Stimulated activated CD4-positive, alpha-beta T cell treated with anti-CD3 and anti-CD28 coated beads, Interleukin-1b, Interleukin-23, amount 100 ng/mL, for 4 hours (primary cell): ENCODE data around the gene TFIP11.

ENCODE experiments used
- DNase-seq, 2 donors: peaks; one replicate each; pipeline ENCODE4 v3.0.0-alpha.2; 2020; ENCODE audit warnings: low read depth in 2 of 2

The TFIP11 gene

GRCh38 chr22:26503758-26504157 is 8.5 kb downstream of the TFIP11 start:
- DNase-seq = no peak

GRCh38 chr22:26502688-26503561 is 9.3 kb downstream of the TFIP11 start:
- peak in 1 of 2 donors; percentile 24 for DNase-seq

DNA sequence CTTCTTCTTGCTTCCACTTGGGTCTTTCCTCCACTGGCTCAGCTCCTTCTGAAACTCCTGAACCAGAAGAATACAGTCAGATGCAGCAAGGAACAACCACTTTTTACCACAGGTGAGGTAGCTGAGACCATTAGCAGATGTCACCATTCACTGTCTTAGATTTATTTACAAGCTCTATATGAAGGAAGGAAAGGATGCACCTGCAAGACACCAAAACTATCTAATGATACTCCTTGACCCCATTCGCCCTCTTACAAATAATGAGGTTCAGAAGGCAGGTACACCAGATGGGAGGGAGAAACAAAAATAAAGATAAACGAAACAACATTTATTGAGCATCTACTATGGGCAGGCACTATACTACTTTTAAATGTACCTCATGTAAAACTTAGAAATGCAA is 10.3 kb downstream of the TFIP11 start:
- no peak for DNase-seq

DNA sequence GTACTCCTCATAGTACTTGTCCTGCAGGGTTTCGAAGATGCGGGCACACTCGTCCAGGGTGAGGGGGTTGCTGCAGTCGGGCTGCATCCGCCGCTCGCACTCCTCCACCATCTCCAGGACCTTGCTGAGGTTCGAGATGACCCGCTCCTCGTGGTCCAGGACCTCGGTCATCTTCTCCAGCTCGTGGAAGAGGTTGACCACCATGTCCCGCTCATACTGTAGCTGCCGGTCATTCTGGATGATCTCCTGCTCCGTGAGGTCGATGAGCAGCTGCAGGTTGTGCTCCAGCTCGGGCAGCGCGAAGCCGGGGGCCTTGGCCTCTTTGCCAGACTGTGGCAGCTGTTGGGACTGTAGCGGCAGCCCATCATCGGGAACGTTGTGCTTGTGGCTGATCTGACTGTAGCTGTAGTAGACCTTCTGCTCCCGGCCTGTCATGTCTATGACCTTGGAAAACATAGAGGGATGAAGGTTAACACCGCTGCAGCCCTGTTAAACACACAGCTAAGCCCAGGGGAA is 13.0 kb downstream of the TFIP11 start:
- DNase-seq = no peak

GRCh38 chr22:26496456-26496855 is 15.8 kb downstream of the TFIP11 start:
- DNase-seq = no peak

DNA sequence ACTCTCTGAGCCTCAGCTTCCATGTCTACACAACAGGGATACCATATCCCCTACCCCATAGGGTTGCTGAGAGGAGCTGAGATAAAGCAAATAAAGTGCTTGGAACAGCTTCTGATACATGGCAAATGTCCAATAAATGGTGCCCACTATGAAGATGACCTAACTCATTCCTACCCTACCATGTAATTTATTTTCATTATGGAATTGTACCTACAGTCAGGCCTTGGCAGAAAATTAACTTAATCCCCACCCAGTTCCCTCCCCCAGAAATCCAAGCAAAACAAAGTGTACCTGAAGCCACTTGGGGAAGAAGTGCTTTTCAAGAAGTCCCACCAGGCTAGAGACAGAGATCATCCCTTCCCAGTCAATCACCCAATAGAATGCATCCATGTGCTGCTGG is 17.8 kb downstream of the TFIP11 start:
- no peak for DNase-seq

GRCh38 chr22:26492220-26492619 is 20.1 kb downstream of the TFIP11 start:
- DNase-seq = no peak

GRCh38 chr22:26489447-26490036 is 22.7 kb downstream of the TFIP11 start:
- no peak for DNase-seq

DNA sequence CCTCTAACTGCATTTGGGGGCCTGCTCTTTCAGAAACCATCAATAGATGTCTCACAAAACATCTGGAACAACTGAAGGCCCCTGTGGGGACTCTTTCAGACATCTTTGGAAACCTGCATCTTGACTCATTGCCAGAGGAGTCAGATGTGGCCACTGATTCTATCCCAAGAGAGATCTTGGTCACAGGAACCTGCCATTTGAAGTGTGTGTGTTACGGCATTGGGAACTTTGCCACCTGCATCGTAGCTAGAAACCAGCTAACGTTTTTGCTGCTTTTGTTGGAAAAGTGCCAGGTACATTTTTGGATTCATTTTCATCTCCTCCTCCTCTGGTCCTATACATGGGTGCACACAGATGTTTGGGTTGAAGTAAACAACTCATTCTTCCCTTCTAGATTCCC is 24.3 kb downstream of the TFIP11 start:
- no peak for DNase-seq

DNA sequence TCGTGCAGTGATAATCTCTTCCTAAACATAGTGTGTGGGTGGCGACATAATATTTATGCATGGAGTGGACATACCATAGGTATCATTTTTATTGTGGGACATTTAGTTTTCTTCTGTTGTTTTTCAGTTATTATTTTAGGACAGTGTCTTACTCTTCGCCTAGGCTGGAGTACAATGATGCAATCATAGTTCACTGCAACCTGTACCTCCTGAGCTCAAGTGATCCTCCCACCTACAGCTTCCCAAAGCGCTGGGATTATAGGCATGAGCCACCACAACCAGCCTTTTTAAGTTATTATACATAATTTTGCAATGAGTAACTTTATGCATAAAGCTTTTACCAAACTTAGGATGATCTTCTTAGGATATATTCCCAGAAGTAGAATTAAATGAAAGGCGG is 25.9 kb downstream of the TFIP11 start:
- DNase-seq = no peak

DNA sequence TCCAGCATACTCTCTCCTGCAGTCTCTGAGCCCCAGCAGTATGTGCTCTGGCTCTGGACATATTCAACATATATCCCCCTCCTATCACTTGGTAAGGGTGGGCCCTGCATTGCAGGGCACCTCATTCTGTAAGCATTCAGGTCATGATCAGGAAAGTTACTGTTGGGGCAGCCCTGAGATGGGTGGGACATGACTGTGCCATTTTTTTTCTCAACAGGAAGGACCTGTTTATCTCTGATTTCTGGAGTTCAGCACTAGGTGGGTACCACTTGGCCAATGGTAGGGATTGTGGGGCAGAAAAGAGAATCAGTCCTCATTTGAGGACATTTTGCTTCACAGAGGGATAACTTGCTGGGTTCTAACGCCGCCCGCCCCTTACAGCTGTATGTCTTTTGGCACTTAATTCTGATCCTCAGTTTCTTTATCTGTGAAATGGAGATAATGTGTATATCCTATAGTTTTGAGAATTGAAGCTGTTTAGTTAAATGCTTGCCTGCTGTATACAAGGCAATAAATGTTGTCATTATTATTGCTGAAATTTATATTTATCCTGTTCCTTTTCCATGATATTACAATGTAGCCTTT is 26.4 kb downstream of the TFIP11 start:
- no peak for DNase-seq

- no peak for DNase-seq
Measured at GRCh38 chr22:26485013-26485412, 27.3 kb downstream of the TFIP11 start.

GRCh38 chr22:26484360-26484706 is 27.9 kb downstream of the TFIP11 start:
- no peak for DNase-seq

DNA sequence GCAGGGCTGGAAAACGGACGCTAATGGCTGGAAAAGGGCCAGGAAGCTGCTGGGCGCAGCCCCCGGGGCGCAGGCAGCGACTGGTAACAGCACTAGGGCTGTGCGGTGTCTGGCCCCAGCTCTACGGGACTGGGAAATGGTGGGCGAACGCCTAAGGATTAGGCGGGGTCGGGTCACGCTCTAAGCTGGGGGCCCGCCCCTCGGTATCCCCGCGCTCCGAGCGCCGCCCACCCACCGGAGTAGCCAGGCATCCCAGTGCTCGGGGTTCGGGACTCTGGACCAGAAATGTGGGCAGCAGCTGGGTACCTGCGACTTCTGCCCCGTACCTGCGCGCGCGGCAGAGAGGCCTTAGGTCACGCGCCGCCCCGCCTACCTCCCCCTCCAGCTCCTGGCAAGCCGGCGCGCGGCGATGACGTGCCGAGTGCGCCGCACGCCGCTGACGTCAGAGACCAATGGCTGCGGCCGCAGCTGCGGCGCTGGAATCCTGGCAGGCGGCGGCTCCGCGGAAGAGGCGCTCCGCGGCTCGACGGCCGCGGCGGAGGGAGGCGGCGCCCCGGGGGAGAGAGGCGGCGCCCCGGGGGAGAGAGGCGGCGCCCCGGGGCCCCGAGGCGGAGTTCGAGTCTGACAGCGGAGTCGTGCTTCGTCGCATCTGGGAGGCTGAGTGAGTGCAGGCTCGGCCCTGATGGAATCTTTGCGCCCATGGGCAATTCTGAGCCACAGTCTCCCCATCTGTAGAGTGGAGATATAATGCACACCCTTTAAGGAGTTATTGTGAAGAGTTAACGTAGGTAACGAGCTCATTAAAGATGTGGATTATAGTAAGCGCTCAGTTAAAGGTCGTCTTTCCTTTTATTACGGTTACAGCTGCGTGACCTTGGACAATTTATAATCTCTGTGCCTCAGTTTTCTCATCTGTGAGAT is 28.6 kb downstream of the TFIP11 start, which contains the start of the genes HPS4 and SRRD:
Gene HPS4 (minus strand): TSS at position 345 of the 921 bp plus-strand sequence. CDS start 2,021 bp downstream, outside the sequence.
Gene SRRD (plus strand): TSS at position 439 of the 921 bp plus-strand sequence. CDS start 14 bp downstream, at position 453.
- peak; percentile 87 to 93 for DNase-seq

GRCh38 chr22:26483043-26483438 is 29.2 kb downstream of the TFIP11 start:
- DNase-seq = no peak

DNA sequence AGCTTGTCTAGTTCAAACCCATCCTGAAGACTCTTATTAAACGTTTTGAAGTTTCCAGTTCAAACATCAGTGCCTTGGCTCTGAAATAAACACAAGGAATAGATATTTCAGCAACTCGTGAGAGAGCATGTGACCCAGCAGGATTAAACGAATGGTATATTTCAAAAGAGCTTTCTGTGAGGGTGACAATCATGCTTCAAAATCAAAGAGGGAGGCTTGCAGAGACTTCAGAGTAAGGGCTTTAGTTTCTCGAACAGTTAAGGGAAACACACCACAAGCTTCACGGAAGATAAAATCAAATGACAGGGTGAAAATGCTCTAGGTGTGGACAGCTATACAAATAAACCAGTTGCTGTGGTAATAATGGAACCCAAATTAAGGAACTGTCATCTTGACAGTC is 30.1 kb downstream of the TFIP11 start:
- DNase-seq = no peak

- DNase-seq = no peak
Measured at GRCh38 chr22:26481694-26482093, 30.6 kb downstream of the TFIP11 start.

DNA sequence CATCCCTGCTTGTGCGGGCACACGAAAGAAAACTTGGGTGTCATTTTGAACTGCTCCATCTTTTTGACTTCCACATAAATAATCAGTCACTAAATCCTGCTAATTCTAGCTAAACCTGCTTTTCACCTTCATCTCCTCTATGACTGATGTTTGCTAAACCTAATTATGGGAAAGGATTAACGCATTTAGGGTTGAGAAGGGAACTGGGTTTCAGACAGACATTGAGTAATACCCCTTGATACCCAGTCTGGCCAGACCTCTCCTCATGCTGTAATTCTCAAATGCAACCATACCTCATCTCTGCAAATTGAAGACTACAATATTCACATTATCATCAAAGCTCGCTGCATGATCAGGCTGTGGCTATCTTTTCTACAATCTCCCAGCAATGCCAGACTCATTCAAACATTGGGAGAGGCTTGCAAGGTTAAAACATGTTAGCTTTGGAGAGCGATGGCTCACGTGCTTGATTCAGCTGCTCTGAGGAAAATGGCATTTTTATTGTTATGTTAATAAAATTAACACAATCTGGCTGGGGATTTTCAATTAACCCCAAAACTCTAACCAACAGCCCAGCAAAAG is 31.1 kb downstream of the TFIP11 start:
- DNase-seq = no peak

GRCh38 chr22:26480611-26480932 is 31.7 kb downstream of the TFIP11 start:
- DNase-seq = no peak

DNA sequence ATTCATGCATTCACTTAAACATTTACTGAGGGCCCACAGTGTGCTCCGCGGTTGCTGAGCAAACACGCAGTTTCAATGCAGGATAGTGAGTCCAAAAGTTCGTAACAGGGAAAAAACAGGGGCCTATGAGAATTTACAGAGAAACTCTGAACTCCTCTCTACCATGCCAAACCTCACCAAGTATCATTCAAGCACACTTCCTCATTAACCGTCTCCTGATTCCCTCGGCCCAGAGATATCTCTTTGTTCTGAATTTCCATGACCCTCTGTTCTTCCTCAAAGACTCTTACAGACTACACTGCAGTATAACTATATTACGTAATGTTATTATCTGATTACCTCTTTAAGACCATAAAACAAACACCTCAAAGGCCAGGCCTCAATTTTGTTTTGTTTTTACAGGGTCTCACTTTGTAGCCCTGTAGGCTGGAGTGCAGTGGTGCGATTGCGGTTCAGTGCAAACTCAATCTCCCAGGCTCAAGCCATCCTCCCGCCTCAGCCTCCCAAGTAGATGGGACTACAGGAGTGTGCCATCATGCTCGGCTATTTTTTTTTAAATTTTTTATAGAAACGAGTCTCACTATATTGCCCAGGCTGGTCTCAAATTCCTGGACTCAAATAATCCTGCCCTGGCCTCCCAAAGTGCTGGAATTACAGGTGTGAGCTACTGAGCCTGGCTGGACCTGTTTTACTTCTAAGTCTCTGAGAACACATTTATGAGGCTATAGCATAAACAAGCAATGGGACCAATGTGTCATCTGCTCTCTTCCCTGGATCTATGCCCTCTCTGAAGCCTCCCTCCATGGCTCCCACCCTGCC is 32.3 kb downstream of the TFIP11 start:
- no peak for DNase-seq
